GM12878 (cell line): ENCODE data around the gene RBM43.

Experiments used
- BHLHE40 ChIP-seq, 2 experiments: fragments of 450-650 bp in 1 of 2; IDR thresholded peaks; 2 replicates each; pipeline ENCODE4 v1.6.1; 2011 to 2017; ENCODE audit warnings: low read depth in 2 of 2, borderline replicate concordance in 1 of 2, improper control_type of control experiment in 1 of 2, low read length in 1 of 2, mild to moderate bottlenecking in 1 of 2
- CEBPB ChIP-seq, 2 experiments: fragments of 150-350 bp in 1 of 2; IDR thresholded peaks; 2 replicates each; pipeline ENCODE4 v1.6.1; 2012 to 2014; ENCODE audit warnings: low read depth in 2 of 2, low read length in 2 of 2, borderline replicate concordance in 1 of 2, inconsistent platforms in 1 of 2
- CTCF ChIP-seq, 3 experiments: IDR thresholded peaks in 2 of 3; conservative IDR thresholded peaks in 1 of 3; 2 replicates each; pipeline ENCODE4 v1.5.1; 2011; ENCODE audit warnings: low read depth in 3 of 3, low read length in 3 of 3, mild to moderate bottlenecking in 3 of 3, control low read depth in 2 of 3, moderate library complexity in 2 of 3, inconsistent platforms in 1 of 3, mixed read lengths in 1 of 3; ENCODE audit not compliant: control insufficient read depth in 2 of 3, insufficient read depth in 1 of 3; ENCODE audit errors: extremely low read depth in 1 of 3
- ELK1 ChIP-seq: IDR thresholded peaks from 2 replicates; pipeline ENCODE4 v1.6.1; 2012; ENCODE audit warnings: low read depth, low read length, improper control_type of control experiment
- ESRRA ChIP-seq: IDR thresholded peaks from 2 replicates; pipeline ENCODE4 v1.6.1; 2012; ENCODE audit warnings: mild to moderate bottlenecking, low read length, improper control_type of control experiment
- EZH2 ChIP-seq: IDR thresholded peaks from 2 replicates; pipeline ENCODE4 v1.6.1; 2012; ENCODE audit warnings: low read depth, mild to moderate bottlenecking, control low read depth, inconsistent platforms, low read length, borderline replicate concordance; ENCODE audit not compliant: control insufficient read depth
- MYC ChIP-seq: IDR thresholded peaks from 2 replicates; pipeline ENCODE4 v1.6.1; 2011; ENCODE audit warnings: mild to moderate bottlenecking, low read length, moderate library complexity, inconsistent platforms; ENCODE audit not compliant: insufficient read depth, insufficient replicate concordance, insufficient read length, severe bottlenecking
- PAX8 ChIP-seq: fragments of 450-650 bp; IDR thresholded peaks from 2 replicates; pipeline ENCODE4 v1.6.1; 2017; ENCODE audit warnings: mild to moderate bottlenecking, moderate library complexity
- RB1 ChIP-seq: fragments of 450-650 bp; formaldehyde crosslinking; IDR thresholded peaks from 2 replicates; pipeline ENCODE4 v1.6.1; 2017; ENCODE audit warnings: mild to moderate bottlenecking, borderline replicate concordance
- RFX5 ChIP-seq: IDR thresholded peaks from 2 replicates; pipeline ENCODE4 v1.6.1; 2011; ENCODE audit warnings: low read depth, low read length, improper control_type of control experiment
- SIN3A ChIP-seq: IDR thresholded peaks from 2 replicates; pipeline ENCODE4 v1.6.1; 2012; ENCODE audit warnings: low read depth, low read length, improper control_type of control experiment
- YY1 ChIP-seq: IDR thresholded peaks from 2 replicates; pipeline ENCODE4 v1.6.1; 2011; ENCODE audit warnings: low read depth, mild to moderate bottlenecking, low read length
- ZBTB11 ChIP-seq: fragments of 450-650 bp; formaldehyde crosslinking; IDR thresholded peaks from 2 replicates; pipeline ENCODE4 v1.5.0; 2022; ENCODE audit warnings: mild to moderate bottlenecking, missing genetic modification characterization

- TF ChIP-seq EZH2 (no peak), ZBTB11 (CRISPR knock-in tag) (no peak), CEBPB (IDR thresholded peaks at IDR 0.05; ENCODE audit: borderline replicate concordance in 1 of 2, low read depth in 2 of 2, low read length in 2 of 2) (no peak), CTCF (IDR thresholded peaks at IDR 0.05 in 2 of 3, conservative IDR thresholded peaks at IDR 0.05 in 1 of 3; ENCODE audit: control insufficient read depth in 2 of 3, extremely low read depth in 1 of 3, insufficient read depth in 1 of 3, low read depth in 3 of 3, low read length in 3 of 3) (no peak), ELK1 (no peak), YY1 (no peak), RB1 (no peak), ESRRA (no peak), SIN3A (no peak), MYC (no peak), BHLHE40 (IDR thresholded peaks at IDR 0.05; ENCODE audit: borderline replicate concordance in 1 of 2, low read depth in 2 of 2, low read length in 1 of 2) (no peak), RFX5 (no peak), PAX8 (no peak)
Measured at GRCh38 chr2:151217343-151217742, 44.3 kb downstream of the RBM43 start.
